ENCODE measurements around the gene PDE7B. TPM values are rescaled to one million over a fixed set of nuclear protein-coding genes. Genes with fewer than 3 reads are reported as not detected.

Gene PDE7B
- total and polyA plus RNA-seq, 9 of the 15 experiments (the other 6 are each of a cell fraction or from before 2014, with no cell fraction given), result 0.01 TPM; not detected in 8

- no peaks in the 10 kb centered on the region for H3K36me3 ChIP-seq (ENCODE audit: control insufficient read depth, insufficient read depth, low read length)
- in situ Hi-C loops (cut with MboI) (no loop called here), intact Hi-C loops (cut with micrococcal nuclease) (no loop called here)
- no peak overlapping the region for H3K4me3 ChIP-seq
- BruUV-seq (replicated peaks), result no TSS peak
- no peak overlapping the region for H3K9ac ChIP-seq (ENCODE audit: insufficient read depth in 1 of 2, low read depth in 2 of 2, low read length in 2 of 2)
- TF ChIP-seq XRCC5 (IDR thresholded peaks at IDR 0.05; ENCODE audit: low read depth, low read length) (no peak), CHAMP1 (IDR thresholded peaks at IDR 0.05) (no peak), ZKSCAN3 (CRISPR knock-in tag; IDR thresholded peaks at IDR 0.05) (no peak), TAF1 (IDR thresholded peaks at IDR 0.05; ENCODE audit: control insufficient read depth, extremely low read depth, insufficient read depth, low read length, severe bottlenecking) (no peak), ZNF212 (CRISPR knock-in tag; IDR thresholded peaks at IDR 0.05) (no peak), PTTG1 (tag; IDR thresholded peaks at IDR 0.05; ENCODE audit: low read depth) (no peak), HNRNPL (IDR thresholded peaks at IDR 0.05; ENCODE audit: low read depth, low read length) (no peak), ZNF830 (CRISPR knock-in tag; IDR thresholded peaks at IDR 0.05) (no peak), ZZZ3 (IDR thresholded peaks at IDR 0.05) (no peak), GABPA (tag; conservative IDR thresholded peaks at IDR 0.05; ENCODE audit: low read depth) (no peak), ZNF764 (CRISPR knock-in tag; IDR thresholded peaks at IDR 0.05; ENCODE audit: low read depth) (no peak), SRSF9 (IDR thresholded peaks at IDR 0.05; ENCODE audit: borderline replicate concordance, low read depth, low read length) (no peak), HDGF (IDR thresholded peaks at IDR 0.05) (no peak), ZNF347 (CRISPR knock-in tag; IDR thresholded peaks at IDR 0.05; ENCODE audit: low read depth) (no peak), ZBTB2 (IDR thresholded peaks at IDR 0.05) (no peak), KDM2B (CRISPR knock-in tag; IDR thresholded peaks at IDR 0.05) (no peak), ZNF639 (CRISPR knock-in tag; conservative IDR thresholded peaks at IDR 0.05 in 1 of 2, IDR thresholded peaks at IDR 0.05 in 1 of 2) (no peak), MAFG (tag; conservative IDR thresholded peaks at IDR 0.05) (no peak), SMARCA5 (IDR thresholded peaks at IDR 0.05) (no peak), ZFP1 (CRISPR knock-in tag; IDR thresholded peaks at IDR 0.05) (no peak)
- no peaks in the 10 kb centered on the region for H3K9me1 ChIP-seq (ENCODE audit: control insufficient read depth, insufficient read depth, low read length)
- H2AFZ ChIP-seq (ENCODE audit: low read depth, low read length), result no peak overlapping the region
- H3K27me3 ChIP-seq (ENCODE audit: control insufficient read depth in 2 of 2, insufficient read depth in 2 of 2, low read length in 2 of 2), result peaks cover 4 to 10% of the 10 kb centered on the region in 2 experiments; a peak in 4 of 5 replicates
- ChIA-PET POLR2A (no interaction called here), CTCF (ENCODE audit: low intra/inter-chr PET ratio) (no interaction called here)
- no peak overlapping the region for H3K4me2 ChIP-seq (ENCODE audit: insufficient read depth, low read length)
- WGBS (ENCODE audit: insufficient coverage, low coverage, missing lambda C conversion rate), result 3% methylated on average over 4 of the region's 4 CpGs
- DNase-seq (ENCODE audit: extremely low read depth in 1 of 4, low spot score in 3 of 4) (no peak), FAIRE-seq (no peak), ATAC-seq (no peak)
- no peaks in the 10 kb centered on the region for H3K4me1 ChIP-seq (replicated peaks in 1 of 2; ENCODE audit: control insufficient read depth in 2 of 2, insufficient read depth in 2 of 2, low read length in 2 of 2)
- H3K9me3 ChIP-seq (replicated peaks; ENCODE audit: control insufficient read depth, insufficient read depth, low read depth, low read length), result no peaks in the 10 kb centered on the region
- H3K79me2 ChIP-seq (ENCODE audit: control insufficient read depth, insufficient read depth, low read length), result no peaks in the 10 kb centered on the region
- H3K27ac ChIP-seq (ENCODE audit: extremely low read depth, low read depth, low read length), result no peak overlapping the region
- H4K20me1 ChIP-seq (replicated peaks; ENCODE audit: control insufficient read depth, insufficient read depth, low read length), result no peaks in the 10 kb centered on the region
Measured at GRCh38 chr6:136160250-136160649, 308.7 kb downstream of the PDE7B start.
